ENCODE data around the gene KCNMA1.

KCNMA1 gene

GRCh38 chr10:77267703-77268675 lies 369.6 kb downstream of the KCNMA1 start:
- no peak for DNase-seq (ENCODE audit: low read depth)

- DNase-seq (ENCODE audit: low read depth) = no peak
Measured at GRCh38 chr10:77266242-77266641, 371.4 kb downstream of the KCNMA1 start.

- DNase-seq (ENCODE audit: low read depth) = no peak
Measured at GRCh38 chr10:77264527-77264926, 373.1 kb downstream of the KCNMA1 start.

GRCh38 chr10:77264107-77264506 lies 373.5 kb downstream of the KCNMA1 start:
- no peak for DNase-seq (ENCODE audit: low read depth)

- DNase-seq (ENCODE audit: low read depth) = no peak
Measured at GRCh38 chr10:77263700-77264099, 373.9 kb downstream of the KCNMA1 start.

DNA sequence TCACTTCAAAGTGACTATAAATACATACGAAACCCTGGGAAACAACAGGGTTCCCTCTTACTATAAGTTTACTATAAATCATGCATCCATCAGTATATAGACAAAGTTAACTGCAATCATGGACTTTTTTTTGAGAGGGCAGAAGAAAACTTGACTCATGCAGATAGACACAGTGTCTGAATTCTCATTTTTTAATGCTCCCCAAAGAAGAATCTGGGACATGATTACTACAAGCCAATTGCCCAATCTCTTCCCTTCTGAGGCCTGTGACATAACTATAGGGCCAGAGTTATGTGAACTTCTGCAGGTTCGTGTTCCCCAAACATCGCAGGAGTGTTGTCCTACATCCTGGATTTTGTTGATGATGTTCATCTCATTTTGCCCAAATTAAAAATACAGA lies 376.5 kb downstream of the KCNMA1 start:
- DNase-seq (ENCODE audit: low read depth) = no peak

DNA sequence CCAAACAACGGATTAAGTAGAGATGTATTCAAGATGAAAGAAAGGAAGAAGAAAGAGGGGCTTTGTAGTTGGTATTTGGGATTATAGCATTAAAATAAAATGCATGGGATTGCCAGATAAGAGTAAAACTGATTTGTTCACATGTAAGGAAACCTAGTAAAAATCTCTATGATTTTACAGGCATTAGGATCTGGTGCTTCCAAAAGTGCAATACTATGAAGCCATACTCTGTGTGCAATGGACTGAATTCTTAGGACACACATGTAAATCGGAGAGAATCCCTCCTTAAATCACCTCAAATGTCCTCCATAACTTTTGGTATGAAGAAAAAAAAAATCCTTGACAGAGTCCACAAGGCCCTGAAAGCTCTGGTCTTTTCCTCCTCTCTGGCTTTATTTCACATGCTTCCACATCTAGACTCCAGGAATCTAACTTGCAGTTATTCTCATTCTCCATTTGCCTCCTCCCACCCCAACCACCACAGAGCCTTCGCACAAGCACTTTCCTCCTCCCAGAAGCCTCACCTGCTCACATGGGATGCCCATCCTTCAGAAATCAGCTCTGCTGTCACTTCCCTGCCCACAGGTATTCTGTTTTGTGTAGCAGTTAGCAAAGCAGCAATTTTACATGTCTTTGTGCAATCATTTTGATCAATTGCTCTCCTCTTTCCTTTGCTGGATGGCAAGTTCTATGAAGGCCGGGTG lies 378.3 kb downstream of the KCNMA1 start:
- no peak for DNase-seq (ENCODE audit: low read depth)

DNA sequence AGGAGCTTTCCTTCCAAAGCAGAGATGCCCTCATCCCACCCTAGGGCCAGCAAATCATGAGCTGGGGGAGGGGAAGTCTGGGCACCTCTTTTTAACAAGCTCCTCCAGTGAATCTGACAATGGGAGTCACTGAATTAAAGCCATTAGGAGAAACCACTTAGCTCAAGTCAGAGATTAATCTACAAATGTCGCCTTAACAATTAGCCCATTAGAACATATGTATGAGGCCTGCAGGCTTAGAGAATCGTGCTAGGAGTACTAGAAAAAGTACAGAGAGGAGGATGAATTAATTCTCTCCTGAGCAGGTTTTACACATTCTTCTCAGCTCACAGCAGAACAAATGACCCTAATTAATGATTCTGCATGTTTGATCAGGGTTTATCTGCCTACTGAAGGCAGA lies 381.3 kb downstream of the KCNMA1 start:
- DNase-seq (ENCODE audit: low read depth) = no peak

GRCh38 chr10:77253556-77254064 lies 384.0 kb downstream of the KCNMA1 start:
- DNase-seq (ENCODE audit: low read depth) = no peak

DNA sequence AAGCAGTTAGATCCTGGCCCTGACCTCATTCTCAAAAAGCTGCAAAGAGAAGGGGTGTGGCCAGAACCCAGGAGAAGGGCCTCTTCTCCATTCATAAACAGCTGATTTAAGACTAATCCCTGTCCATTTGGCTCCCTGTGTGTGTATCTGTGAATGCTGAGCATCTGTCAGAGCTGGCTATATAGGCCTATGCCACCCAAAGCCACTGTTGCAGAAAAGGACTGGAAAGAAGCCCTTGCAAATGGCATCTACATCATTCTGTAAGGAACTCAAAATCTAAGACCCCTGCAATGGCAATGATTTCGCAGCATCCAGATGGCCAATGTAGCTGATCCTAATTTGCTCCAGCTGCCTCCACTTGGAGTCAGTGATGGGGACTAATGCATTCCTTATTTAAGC lies 384.5 kb downstream of the KCNMA1 start:
- DNase-seq (ENCODE audit: low read depth) = no peak

GRCh38 chr10:77252380-77253146 lies 385.0 kb downstream of the KCNMA1 start:
- no peak for DNase-seq (ENCODE audit: low read depth)

- no peak for DNase-seq (ENCODE audit: low read depth)
Measured at GRCh38 chr10:77251297-77252013, 386.2 kb downstream of the KCNMA1 start.

GRCh38 chr10:77249901-77250459 lies 387.6 kb downstream of the KCNMA1 start:
- DNase-seq (ENCODE audit: low read depth) = no peak

DNA sequence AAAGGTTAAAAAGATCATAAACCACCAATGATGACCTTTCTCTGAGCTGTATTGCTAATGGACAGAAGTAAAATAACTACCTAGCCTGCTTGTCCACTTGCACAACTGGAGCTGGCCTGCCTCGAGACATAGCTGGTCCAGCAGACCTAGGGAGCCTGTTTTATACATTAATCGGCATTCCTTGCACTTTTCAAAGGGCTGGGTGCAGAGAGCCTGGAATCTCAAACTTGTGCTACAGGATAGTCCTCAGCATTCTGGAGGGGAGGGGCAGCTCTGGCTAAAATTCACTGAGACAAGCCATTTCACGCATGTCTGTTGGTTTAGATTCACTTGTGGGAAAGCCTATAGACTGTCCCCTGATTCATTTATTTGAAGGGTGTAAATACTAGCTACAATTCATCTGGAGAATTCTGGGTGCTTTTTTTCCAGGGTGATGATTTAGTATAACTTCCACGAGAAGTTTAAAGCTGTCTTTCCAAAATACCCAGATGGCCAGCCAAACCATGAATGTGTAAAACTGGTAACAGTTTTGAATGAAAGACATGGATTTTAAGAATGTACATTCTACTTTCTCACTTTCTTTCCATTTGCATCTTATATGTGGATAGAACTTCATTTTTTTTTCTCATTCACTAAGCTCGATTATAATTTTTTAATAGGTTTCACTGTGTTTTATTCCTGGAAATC lies 389.4 kb downstream of the KCNMA1 start:
- DNase-seq (ENCODE audit: low read depth) = no peak

DNA sequence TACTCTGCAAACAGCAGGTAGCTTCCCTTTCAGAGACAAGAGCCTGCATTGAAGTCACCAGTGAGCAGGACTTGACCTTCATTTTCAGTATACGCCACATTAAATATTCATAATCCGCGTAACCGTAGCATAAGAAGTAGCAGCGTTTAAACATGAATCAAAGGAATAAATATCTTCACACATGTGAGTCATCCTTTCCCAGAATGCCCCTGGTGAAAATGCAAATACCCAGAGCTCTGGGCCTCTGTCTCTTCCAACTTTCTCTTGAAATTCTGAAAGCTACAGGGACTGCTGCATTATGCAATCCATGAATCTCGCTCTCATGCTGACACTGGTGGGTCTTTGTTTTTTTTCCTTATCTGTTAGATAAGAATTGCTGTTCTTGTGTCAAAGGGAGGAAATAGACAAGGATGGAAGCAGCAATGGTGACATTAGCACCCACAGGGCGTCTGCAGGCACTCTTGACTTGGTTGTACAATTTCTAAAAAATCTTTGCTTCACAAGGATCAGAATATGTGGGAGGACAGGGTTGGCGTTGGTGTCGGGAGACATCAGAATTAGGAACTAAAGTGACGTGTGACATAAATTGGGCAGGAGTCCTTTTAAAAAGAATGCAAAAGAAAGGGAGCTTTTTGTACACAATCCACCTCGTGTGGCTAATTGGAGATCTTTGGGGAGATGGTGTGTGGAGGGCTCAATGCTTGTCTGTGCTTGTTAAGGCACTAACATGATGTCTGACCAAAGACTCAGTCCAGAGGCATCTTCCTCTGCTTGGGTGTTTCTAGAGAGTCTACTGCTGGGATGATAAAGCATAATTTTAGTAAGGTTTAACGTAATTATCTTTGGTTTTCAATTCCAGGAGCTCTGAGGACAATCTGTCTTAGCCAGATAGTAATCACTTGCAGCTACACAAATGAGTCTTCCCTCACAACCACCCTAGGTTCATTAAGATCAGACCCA lies 390.3 kb downstream of the KCNMA1 start:
- no peak for DNase-seq (ENCODE audit: low read depth)

DNA sequence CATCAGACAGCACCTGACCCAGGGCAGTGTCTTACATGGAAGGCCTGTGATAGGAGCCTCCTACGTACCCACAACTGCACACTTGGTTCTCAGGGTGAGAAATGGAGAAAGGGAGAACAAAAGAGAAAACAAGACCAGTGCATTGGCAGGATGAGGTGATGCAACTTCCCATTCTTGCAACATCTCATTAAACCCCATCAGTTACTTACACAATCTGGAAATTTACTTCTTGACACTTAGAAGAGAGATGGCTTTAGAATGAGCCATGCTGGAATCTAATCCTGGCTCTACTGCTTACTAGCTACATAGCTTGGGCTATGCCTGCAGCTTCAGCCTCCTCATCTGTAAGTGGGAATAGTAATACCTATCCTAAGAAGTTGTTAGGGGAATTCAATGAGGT lies 391.7 kb downstream of the KCNMA1 start:
- no peak for DNase-seq (ENCODE audit: low read depth)

DNA sequence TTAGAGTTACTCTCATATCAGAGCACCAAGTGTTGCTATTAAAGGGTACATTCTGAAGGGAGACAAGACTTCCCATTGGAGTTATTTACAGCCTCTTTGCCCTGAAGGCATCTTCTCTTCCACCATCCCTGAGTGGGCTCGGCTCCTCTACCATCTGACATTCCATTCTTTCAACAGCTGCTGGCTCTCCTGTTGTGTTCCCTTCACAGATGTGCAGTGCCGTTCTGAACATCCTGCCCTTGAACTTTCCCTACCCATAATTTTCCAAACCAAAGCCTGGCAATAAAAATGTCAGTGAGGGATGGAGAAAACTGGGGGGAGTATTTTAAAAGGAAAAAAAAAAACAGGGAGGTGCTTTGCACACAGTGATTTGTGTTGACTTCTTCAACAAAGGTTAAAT lies 392.9 kb downstream of the KCNMA1 start:
- no peak for DNase-seq (ENCODE audit: low read depth)

- DNase-seq (ENCODE audit: low read depth) = no peak
Measured at GRCh38 chr10:77244286-77244685, 393.3 kb downstream of the KCNMA1 start.

DNA sequence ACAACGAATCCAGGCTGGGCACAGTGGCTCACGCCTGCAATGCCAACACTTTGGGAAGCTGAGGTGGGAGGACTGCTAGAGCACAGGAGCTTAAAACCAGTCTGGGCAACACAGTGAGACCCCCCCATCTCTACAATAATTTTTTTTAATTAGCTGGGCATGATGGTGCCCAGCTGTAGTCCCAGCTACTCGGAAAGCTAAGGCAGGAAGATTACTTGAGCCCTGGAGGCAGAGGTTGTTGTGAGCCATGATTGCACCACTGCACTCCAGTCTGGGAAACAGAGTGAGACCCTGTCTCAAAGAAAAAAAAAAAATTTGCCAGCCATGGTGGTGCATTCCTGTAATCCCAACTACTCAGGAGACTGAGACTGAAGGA lies 396.3 kb downstream of the KCNMA1 start:
- DNase-seq (ENCODE audit: low read depth) = no peak
